ENCODE measurements around the gene CYP2W1.

The CYP2W1 gene

GRCh38 chr7:979151-979550, 3.8 kb upstream of the CYP2W1 start:
- Mint-ChIP-seq H3K4me1 (ENCODE audit: low read depth) (peaks cover 3% of the 10 kb centered on the region), H3K9me3 (no peaks in the 10 kb centered on the region), H3K36me3 (ENCODE audit: low read depth) (peaks cover 8% of the 10 kb centered on the region), H3K4me3 (no peak overlapping the region), H3K27me3 (no peaks in the 10 kb centered on the region), H3K27ac (no peak overlapping the region)
- DNase-seq, result no peak

DNA sequence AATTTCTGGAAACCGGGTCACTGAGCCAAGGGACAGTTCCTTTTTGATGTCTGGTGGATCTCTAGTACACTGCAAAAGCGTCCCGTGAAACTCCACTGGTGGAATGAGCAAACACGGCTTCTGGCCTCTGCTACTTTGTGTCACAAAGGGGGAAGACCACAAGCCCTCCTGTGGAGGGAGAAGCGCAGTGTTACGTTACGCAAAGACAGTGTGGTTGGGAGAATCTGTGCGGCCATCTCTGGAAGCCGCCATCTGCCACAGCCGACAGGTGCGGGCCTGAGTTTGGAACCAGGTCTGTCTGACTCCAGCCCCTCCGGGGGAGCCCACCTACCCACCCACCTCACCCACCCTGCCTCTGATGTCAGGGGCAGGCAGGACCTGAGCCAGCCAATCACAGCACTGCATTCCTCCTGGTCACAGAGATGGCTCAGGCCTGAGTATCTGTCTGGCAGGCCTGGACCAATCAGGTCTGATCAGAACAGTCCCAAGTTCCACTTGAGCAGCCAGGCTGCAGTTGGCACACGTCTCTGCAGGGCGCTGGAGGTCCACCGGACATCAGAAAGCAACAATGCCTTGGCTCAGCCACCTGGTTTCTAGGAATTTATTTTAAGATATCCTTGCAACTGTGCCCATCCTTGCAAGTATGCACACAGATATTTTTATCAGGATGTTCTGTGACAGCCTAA, 3.0 kb upstream of the CYP2W1 start:
- Mint-ChIP-seq H3K9me3 (no peaks in the 10 kb centered on the region), H3K4me3 (no peak overlapping the region), H3K27ac (no peak overlapping the region), H3K36me3 (ENCODE audit: low read depth) (no peaks in the 10 kb centered on the region), H3K27me3 (no peaks in the 10 kb centered on the region), H3K4me1 (ENCODE audit: low read depth) (no peaks in the 10 kb centered on the region)
- no peak for DNase-seq

GRCh38 chr7:981793-982510, 1.0 kb upstream of the CYP2W1 start:
- Mint-ChIP-seq H3K36me3 (ENCODE audit: low read depth) (no peaks in the 10 kb centered on the region), H3K4me3 (no peak overlapping the region), H3K27me3 (peaks cover 13% of the 10 kb centered on the region), H3K27ac (no peak overlapping the region), H3K4me1 (ENCODE audit: low read depth) (no peaks in the 10 kb centered on the region), H3K9me3 (no peaks in the 10 kb centered on the region)
- DNase-seq, result no peak

- no peak overlapping the region for H3K27ac Mint-ChIP-seq
- no peaks in the 10 kb centered on the region for H3K4me1 Mint-ChIP-seq (ENCODE audit: low read depth)
- H3K4me3 Mint-ChIP-seq, result no peak overlapping the region
- H3K36me3 Mint-ChIP-seq (ENCODE audit: low read depth), result no peaks in the 10 kb centered on the region
- no peaks in the 10 kb centered on the region for H3K9me3 Mint-ChIP-seq
- H3K27me3 Mint-ChIP-seq, result peaks cover 13% of the 10 kb centered on the region
- DNase-seq, result no peak
Observed at GRCh38 chr7:982511-983003, 424 bp upstream of the CYP2W1 start.

DNA sequence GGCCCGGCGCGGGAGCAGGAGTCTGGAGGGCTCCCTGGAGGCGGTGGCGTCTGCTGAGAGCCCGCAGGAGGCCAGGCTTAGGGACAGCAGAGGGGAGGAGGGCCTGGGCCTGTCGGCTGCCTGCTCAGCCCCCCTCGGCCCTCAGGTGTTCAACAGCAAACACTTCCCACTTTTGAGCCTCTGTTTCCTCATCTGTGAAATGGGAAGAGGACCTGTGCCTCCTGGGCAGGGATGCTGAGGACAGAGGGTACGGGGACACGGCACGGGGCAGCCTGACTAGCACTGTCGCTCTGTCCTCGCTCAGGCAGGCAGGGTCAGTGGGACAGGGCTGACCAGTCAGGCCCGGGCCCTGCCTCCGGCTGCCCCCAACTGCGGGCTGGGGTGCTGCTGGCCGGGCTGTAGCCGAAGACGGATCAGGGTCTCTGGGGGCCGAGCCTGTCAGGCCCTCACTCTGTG, 663 bp downstream of the CYP2W1 start:
- Mint-ChIP-seq H3K36me3 (ENCODE audit: low read depth) (no peaks in the 10 kb centered on the region), H3K4me1 (ENCODE audit: low read depth) (no peaks in the 10 kb centered on the region), H3K4me3 (no peak overlapping the region), H3K27ac (no peak overlapping the region), H3K9me3 (no peaks in the 10 kb centered on the region), H3K27me3 (peaks cover 13% of the 10 kb centered on the region)
- DNase-seq, result no peak

GRCh38 chr7:984361-985126, 1.6 kb downstream of the CYP2W1 start:
- Mint-ChIP-seq H3K27ac (no peak overlapping the region), H3K36me3 (ENCODE audit: low read depth) (no peaks in the 10 kb centered on the region), H3K4me3 (no peak overlapping the region), H3K9me3 (no peaks in the 10 kb centered on the region), H3K4me1 (ENCODE audit: low read depth) (no peaks in the 10 kb centered on the region), H3K27me3 (peaks cover 13% of the 10 kb centered on the region)
- no peak for DNase-seq

DNA sequence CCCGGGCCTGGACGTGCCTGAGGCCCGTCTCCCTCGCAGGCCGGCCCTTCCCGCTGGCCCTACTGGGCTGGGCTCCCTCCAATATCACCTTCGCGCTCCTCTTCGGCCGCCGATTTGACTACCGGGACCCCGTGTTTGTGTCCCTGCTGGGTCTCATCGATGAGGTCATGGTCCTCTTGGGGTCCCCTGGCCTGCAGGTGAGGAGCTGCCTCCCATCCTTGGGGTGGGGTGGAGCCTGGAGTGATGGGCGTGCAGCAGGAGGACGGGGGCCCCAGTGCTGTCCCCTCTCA, 2.1 kb downstream of the CYP2W1 start:
- Mint-ChIP-seq H3K4me1 (ENCODE audit: low read depth) (no peaks in the 10 kb centered on the region), H3K9me3 (no peaks in the 10 kb centered on the region), H3K27me3 (peaks cover 13% of the 10 kb centered on the region), H3K36me3 (ENCODE audit: low read depth) (no peaks in the 10 kb centered on the region), H3K27ac (no peak overlapping the region), H3K4me3 (no peak overlapping the region)
- no peak for DNase-seq

DNA sequence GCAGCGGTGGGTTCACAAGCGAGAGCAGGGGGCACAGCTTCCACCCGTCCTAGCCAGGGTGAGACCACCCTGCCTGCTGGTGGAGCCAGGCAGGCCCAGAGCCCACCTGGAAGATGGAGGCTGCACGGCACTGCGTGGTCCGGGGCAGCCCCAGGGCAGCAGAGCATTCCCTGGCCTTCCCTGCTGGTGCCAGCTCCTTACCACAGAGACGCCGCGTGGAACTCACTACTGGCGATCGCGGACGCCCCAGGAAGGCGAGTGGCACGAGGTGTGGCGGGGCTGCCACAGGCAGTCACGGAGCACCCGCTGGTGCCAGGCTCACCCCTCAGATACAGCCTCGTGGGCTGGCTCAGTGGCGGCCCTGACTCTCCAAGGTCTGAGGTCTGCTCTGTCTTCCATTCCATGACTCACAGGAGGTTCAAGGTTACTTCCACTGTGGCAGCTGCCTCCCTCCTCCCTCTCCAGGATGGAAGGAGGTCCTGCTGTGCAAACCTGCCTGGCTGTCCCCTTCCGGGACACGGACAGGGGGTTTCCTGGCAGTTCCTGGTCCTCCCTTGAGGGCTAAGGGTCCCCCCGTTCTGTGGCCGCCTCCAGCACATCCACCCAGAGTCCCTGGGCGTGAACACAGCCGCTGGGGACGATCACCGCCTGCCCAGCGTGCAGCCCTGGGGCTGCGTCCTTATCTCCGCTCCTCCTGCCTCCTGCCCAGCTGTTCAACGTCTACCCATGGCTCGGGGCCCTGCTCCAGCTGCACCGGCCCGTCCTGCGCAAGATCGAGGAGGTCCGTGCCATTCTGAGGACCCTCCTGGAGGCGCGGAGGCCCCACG, 3.1 kb downstream of the CYP2W1 start:
- Mint-ChIP-seq H3K27me3 (peaks cover 13% of the 10 kb centered on the region), H3K4me1 (ENCODE audit: low read depth) (no peaks in the 10 kb centered on the region), H3K9me3 (no peaks in the 10 kb centered on the region), H3K36me3 (ENCODE audit: low read depth) (no peaks in the 10 kb centered on the region), H3K4me3 (no peak overlapping the region), H3K27ac (no peak overlapping the region)
- no peak for DNase-seq

- Mint-ChIP-seq H3K9me3 (no peaks in the 10 kb centered on the region), H3K27me3 (peaks cover 13% of the 10 kb centered on the region), H3K36me3 (ENCODE audit: low read depth) (no peaks in the 10 kb centered on the region), H3K27ac (no peak overlapping the region), H3K4me3 (no peak overlapping the region), H3K4me1 (ENCODE audit: low read depth) (no peaks in the 10 kb centered on the region)
- no peak for DNase-seq
Observed at GRCh38 chr7:986766-987751, 4.1 kb downstream of the CYP2W1 start.

DNA sequence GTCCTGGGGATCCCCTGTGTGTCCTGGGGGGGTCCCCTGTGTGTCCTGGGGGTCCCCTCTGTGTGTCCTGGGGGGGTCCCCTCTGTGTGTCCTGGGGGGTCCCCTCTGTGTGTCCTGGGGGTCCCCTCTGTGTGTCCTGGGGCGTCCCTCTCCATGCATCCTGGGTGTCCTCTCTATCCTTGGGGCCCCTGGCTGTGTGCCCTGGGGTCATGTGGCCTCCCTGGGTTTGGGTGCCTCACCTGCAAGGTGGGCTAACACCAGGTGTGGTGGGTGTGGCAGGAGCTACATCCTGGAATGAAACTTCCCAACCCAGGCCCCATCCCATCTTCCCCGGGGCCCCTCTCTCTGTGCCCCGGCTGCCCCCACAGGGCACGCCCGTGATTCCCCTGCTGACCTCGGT, 4.9 kb downstream of the CYP2W1 start:
- peaks cover 13% of the 10 kb centered on the region for H3K27me3 Mint-ChIP-seq
- no peak overlapping the region for H3K27ac Mint-ChIP-seq
- H3K36me3 Mint-ChIP-seq (ENCODE audit: low read depth), result no peaks in the 10 kb centered on the region
- H3K4me1 Mint-ChIP-seq (ENCODE audit: low read depth), result peaks cover 2% of the 10 kb centered on the region
- DNase-seq, result no peak
- H3K9me3 Mint-ChIP-seq, result no peaks in the 10 kb centered on the region
- H3K4me3 Mint-ChIP-seq, result no peak overlapping the region

DNA sequence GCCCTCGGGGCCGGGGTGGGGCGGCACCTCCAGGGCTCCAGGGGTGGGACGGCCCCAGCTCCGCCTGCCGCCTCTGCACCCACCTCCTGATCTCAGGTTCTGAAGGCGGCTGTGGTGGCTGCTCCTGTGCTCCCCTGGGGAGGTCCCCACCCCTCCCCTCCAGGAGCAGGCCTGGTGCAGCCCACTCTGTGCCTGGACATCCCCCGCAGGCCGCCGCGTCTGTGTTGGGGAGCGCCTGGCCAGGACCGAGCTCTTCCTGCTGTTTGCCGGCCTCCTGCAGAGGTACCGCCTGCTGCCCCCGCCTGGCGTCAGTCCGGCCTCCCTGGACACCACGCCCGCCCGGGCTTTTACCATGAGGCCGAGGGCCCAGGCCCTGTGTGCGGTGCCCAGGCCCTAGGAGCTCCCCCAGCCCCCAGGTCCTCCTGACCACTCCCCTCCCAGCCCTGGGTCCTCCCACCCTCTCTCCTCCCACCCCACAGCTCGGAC, 5.5 kb downstream of the CYP2W1 start:
- H3K27ac Mint-ChIP-seq, result no peak overlapping the region
- H3K9me3 Mint-ChIP-seq, result no peaks in the 10 kb centered on the region
- no peak for DNase-seq
- H3K4me1 Mint-ChIP-seq (ENCODE audit: low read depth), result peaks cover 5% of the 10 kb centered on the region
- H3K4me3 Mint-ChIP-seq, result no peak overlapping the region
- H3K36me3 Mint-ChIP-seq (ENCODE audit: low read depth), result no peaks in the 10 kb centered on the region
- H3K27me3 Mint-ChIP-seq, result peaks cover 13% of the 10 kb centered on the region

- H3K36me3 Mint-ChIP-seq (ENCODE audit: low read depth), result no peaks in the 10 kb centered on the region
- peaks cover 5% of the 10 kb centered on the region for H3K4me1 Mint-ChIP-seq (ENCODE audit: low read depth)
- no peak overlapping the region for H3K4me3 Mint-ChIP-seq
- H3K27ac Mint-ChIP-seq, result no peak overlapping the region
- peaks cover 13% of the 10 kb centered on the region for H3K27me3 Mint-ChIP-seq
- no peaks in the 10 kb centered on the region for H3K9me3 Mint-ChIP-seq
- DNase-seq, result no peak
Observed at GRCh38 chr7:988963-989529, 6.1 kb downstream of the CYP2W1 start.

DNA sequence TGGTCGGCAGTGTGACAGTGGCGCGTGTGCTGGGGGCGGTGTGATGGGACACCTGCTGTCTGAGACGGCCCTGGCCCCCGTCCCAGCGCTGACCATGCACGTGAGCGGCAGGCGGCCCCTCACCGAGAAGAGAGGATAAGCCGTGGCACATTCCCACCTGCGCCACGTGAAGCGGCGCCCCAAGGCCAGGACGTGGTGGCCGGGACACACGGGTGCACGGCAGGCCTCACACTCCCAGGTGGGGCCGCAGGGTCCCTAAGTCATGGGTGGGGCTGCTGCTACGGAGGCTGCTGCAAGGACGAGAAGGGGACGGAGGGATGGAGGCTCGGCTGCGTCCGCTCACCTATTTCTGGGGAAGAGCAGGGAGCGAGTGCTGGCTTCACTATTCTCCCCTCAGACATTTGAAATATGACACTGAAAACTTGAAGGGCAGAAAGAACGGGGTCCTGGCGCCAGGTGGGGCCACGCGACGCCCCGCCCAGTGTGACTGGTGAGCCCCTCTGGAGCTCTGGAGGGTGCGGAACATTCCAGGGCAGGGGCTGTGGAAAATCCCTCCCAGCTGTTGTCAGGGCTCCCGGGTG, 7.5 kb downstream of the CYP2W1 start:
- Mint-ChIP-seq H3K27me3 (peaks cover 11% of the 10 kb centered on the region), H3K9me3 (no peaks in the 10 kb centered on the region), H3K4me1 (ENCODE audit: low read depth) (peaks cover 5% of the 10 kb centered on the region), H3K4me3 (no peak overlapping the region), H3K27ac (no peak overlapping the region), H3K36me3 (ENCODE audit: low read depth) (no peaks in the 10 kb centered on the region)
- no peak for DNase-seq

Measured in activated T-cell treated with anti-CD3 and anti-CD28 coated beads, Interleukin-2, amount 50 U/mL, for 24 hours (primary cell).